ENCODE measurements around the gene SH3BP4.

The SH3BP4 gene

GRCh38 chr2:234951664-234952269, at the start of gene SH3BP4:
Gene SH3BP4, plus strand, starts transcription at chr2:234952017. Its CDS starts 82,986 bp downstream, at chr2:235035003.
- DNase-seq, result peak; percentile 31

DNA sequence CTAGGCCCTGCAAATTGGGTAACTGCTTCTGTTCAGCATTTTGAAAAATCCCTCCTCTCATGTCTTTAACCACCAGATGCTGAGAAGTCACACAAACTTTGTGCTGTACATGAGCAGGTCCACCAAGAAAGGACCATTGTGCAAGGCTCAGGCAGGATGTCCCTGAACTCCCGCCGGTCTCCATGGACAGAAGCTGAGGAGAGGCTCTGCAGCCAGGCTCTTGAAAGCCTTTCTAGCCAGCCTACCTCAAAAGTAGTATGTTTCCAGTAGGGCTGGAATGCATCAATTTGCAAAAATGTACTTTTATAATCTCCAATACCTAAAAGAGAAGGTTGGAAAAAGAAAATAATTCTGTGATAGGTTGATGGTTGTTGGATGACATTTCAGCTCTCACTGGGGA, 47.0 kb upstream of the SH3BP4 start:
- DNase-seq, result no peak

- DNase-seq, result no peak
Measured at GRCh38 chr2:234905547-234906265, 46.1 kb upstream of the SH3BP4 start.

DNA sequence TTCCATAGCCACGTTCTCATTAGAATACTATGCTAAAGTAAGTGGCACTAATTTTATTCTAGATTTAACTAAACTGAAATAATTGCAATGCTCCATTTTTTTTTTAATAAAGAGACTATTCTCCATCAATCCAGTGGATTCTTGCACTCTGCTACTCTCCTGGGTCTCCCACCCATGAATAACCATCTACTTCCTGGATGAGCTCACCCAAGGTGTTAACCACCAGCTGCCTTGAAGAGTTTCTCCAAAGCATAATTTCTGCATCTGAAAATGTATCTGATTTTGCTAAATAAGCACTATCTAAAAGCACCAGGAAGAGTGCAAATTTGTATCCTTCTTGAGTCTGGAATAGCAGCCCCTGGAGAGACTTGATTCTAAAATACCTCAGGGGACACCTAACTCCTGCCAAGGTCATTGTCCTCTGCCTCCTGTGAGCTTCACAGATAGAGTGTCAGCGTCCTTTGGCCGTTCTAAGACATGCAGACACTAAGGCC, 41.6 kb upstream of the SH3BP4 start:
- DNase-seq, result no peak

DNA sequence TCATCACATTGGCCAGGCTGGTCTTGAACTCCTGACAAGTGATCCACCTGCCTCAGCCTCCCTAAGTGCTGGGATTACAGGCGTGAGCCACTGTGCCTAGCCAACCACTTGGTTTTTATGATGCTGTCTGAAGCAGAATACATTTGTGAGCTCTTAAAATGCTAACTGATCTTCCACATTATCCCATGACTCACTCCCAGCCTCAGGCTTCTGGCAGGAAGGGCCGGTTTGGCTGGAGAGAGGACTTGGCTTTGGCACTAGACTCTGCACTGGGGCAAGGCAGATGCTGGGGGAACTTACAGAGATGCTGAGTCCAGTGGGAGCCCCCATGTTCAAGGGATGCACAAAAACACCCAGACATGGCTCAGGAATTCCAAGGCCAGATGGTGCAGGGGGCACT, 40.5 kb upstream of the SH3BP4 start:
- no peak for DNase-seq

GRCh38 chr2:234912437-234912836, 39.4 kb upstream of the SH3BP4 start:
- DNase-seq, result no peak

- DNase-seq, result no peak
Measured at GRCh38 chr2:234913208-234913626, 38.6 kb upstream of the SH3BP4 start.

GRCh38 chr2:234914371-234915154, 37.3 kb upstream of the SH3BP4 start:
- DNase-seq, result no peak

- DNase-seq, result no peak
Measured at GRCh38 chr2:234916674-234917073, 35.1 kb upstream of the SH3BP4 start.

- no peak for DNase-seq
Measured at GRCh38 chr2:234917211-234917975, 34.4 kb upstream of the SH3BP4 start.

GRCh38 chr2:234919711-234920110, 32.1 kb upstream of the SH3BP4 start:
- no peak for DNase-seq

GRCh38 chr2:234920836-234921235, 31.0 kb upstream of the SH3BP4 start:
- DNase-seq, result no peak

DNA sequence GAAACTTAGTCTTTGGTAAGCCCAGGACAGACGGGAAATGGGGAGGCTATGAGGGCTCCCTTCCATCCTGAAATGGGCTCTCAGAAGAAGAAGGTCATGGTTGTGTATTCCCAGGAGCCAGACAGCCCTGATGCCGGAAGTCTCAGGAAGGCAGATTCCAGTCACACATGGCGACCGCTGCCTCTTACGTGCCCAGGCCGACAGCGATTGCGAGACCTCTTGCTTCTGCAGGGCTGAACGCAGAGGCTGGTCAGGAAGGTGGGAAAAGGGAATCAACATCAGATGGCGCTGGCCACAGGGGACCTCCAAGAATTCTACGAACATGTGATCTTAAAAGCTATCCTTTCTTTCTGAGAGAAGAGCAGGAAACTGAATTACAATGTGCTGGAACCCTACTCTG, 22.8 kb upstream of the SH3BP4 start:
- no peak for DNase-seq

DNA sequence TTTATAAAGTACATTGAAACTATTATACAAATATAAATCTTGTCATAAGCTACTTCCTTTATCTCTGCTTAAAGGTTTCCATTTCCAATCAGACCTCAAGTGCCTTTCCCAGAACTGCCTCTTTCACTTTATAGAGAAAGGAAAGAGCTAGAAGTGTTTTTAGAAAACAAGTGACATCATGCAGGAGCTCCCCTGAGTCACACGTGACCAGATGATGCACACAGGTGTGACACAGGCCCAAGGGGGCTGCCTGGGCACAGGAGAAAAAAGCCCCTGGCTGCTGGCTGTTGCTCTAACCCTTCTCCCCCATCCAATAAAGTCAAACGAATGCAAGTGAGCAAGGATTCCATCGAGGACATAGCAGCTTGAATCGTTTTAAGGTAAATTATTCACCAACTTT, 21.4 kb upstream of the SH3BP4 start:
- no peak for DNase-seq

DNA sequence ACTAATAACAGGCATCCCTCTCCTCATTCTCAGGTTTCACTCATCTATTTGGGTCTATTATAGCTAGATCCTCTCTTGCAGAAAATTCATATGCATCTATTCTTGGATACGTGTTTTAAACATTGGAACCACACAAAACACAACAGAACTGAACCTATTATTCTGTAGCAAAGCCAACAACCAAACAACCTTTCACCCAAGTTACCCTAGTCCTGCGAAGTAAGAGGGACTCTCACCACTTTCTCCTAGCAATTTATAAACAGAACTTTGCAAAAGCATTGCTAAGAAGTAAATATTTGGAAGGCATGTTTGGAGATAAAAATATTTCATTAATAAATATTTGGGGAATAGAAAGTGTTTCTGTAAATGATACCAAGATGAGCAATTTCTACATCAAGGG, 20.4 kb upstream of the SH3BP4 start:
- no peak for DNase-seq

- DNase-seq, result no peak
Measured at GRCh38 chr2:234932591-234933168, 19.1 kb upstream of the SH3BP4 start.

- DNase-seq, result no peak
Measured at GRCh38 chr2:234935311-234935710, 16.5 kb upstream of the SH3BP4 start.

GRCh38 chr2:234939576-234939975, 12.2 kb upstream of the SH3BP4 start:
- no peak for DNase-seq

- no peak for DNase-seq
Measured at GRCh38 chr2:234939996-234940395, 11.8 kb upstream of the SH3BP4 start.

- no peak for DNase-seq
Measured at GRCh38 chr2:234940527-234940926, 11.3 kb upstream of the SH3BP4 start.

GRCh38 chr2:234945339-234945873, 6.4 kb upstream of the SH3BP4 start:
- DNase-seq, result no peak

GRCh38 chr2:234947556-234947955, 4.3 kb upstream of the SH3BP4 start:
- no peak for DNase-seq

All from activated CD8-positive, alpha-beta memory T cell treated with anti-CD3 and anti-CD28 coated beads, Interleukin-2, amount 50 U/mL, for 4 hours (primary cell).